IPS-15b (cell line): ENCODE results near the gene SNAP47.

ENCODE experiments used
- H3K27me3 ChIP-seq: one replicate; pipeline ENCODE4 v1.6.1; 2013; ENCODE audit warnings: low read length; ENCODE audit not compliant: control insufficient read depth, insufficient read depth
- H3K36me3 ChIP-seq: one replicate; pipeline ENCODE4 v1.6.1; 2013; ENCODE audit warnings: low read length; ENCODE audit not compliant: control insufficient read depth, insufficient read depth
- H3K4me1 ChIP-seq: one replicate; pipeline ENCODE4 v1.6.1; 2013; ENCODE audit warnings: mild to moderate bottlenecking, low read length; ENCODE audit not compliant: control insufficient read depth, insufficient read depth
- H3K4me3 ChIP-seq: one replicate; pipeline ENCODE4 v1.5.1; 2013; ENCODE audit warnings: low read depth, low read length
- H3K9ac ChIP-seq: one replicate; pipeline ENCODE4 v1.6.1; 2013; ENCODE audit warnings: low read depth, mild to moderate bottlenecking, low read length
- H3K9me3 ChIP-seq: one replicate; pipeline ENCODE4 v1.6.1; 2013; ENCODE audit warnings: mild to moderate bottlenecking, low read length; ENCODE audit not compliant: control insufficient read depth, insufficient read depth

Gene SNAP47

GRCh38 chr1:227767401-227768124, 32.3 kb downstream of the SNAP47 start:
- H3K36me3 ChIP-seq = peaks cover 15% of the 10 kb centered on the region
- H3K9ac ChIP-seq = no peak overlapping the region
- no peaks in the 10 kb centered on the region for H3K27me3 ChIP-seq
- no peaks in the 10 kb centered on the region for H3K9me3 ChIP-seq
- H3K4me1 ChIP-seq = no peaks in the 10 kb centered on the region
- H3K4me3 ChIP-seq = no peak overlapping the region

- Histone ChIP-seq H3K9me3 (no peaks in the 10 kb centered on the region), H3K4me3 (no peak overlapping the region), H3K36me3 (peaks cover 15% of the 10 kb centered on the region), H3K4me1 (no peaks in the 10 kb centered on the region), H3K27me3 (no peaks in the 10 kb centered on the region), H3K9ac (no peak overlapping the region)
Measured at GRCh38 chr1:227768125-227768439, 32.8 kb downstream of the SNAP47 start.

GRCh38 chr1:227768640-227769039, 33.4 kb downstream of the SNAP47 start:
- Histone ChIP-seq H3K27me3 (no peaks in the 10 kb centered on the region), H3K4me1 (no peaks in the 10 kb centered on the region), H3K36me3 (peaks cover 15% of the 10 kb centered on the region), H3K4me3 (no peak overlapping the region), H3K9ac (no peak overlapping the region), H3K9me3 (no peaks in the 10 kb centered on the region)

GRCh38 chr1:227769047-227769935, 34.1 kb downstream of the SNAP47 start:
- no peaks in the 10 kb centered on the region for H3K4me1 ChIP-seq
- H3K27me3 ChIP-seq = no peaks in the 10 kb centered on the region
- H3K9ac ChIP-seq = no peak overlapping the region
- H3K4me3 ChIP-seq = no peak overlapping the region
- H3K9me3 ChIP-seq = no peaks in the 10 kb centered on the region
- H3K36me3 ChIP-seq = peaks cover 15% of the 10 kb centered on the region

GRCh38 chr1:227769936-227770494, 34.8 kb downstream of the SNAP47 start:
- Histone ChIP-seq H3K27me3 (no peaks in the 10 kb centered on the region), H3K36me3 (peaks cover 15% of the 10 kb centered on the region), H3K4me1 (no peaks in the 10 kb centered on the region), H3K9me3 (no peaks in the 10 kb centered on the region), H3K9ac (no peak overlapping the region), H3K4me3 (no peak overlapping the region)

GRCh38 chr1:227770812-227771211, 35.6 kb downstream of the SNAP47 start:
- Histone ChIP-seq H3K27me3 (no peaks in the 10 kb centered on the region), H3K36me3 (peaks cover 15% of the 10 kb centered on the region), H3K9me3 (no peaks in the 10 kb centered on the region), H3K4me1 (no peaks in the 10 kb centered on the region), H3K9ac (no peak overlapping the region), H3K4me3 (no peak overlapping the region)

- H3K4me3 ChIP-seq = no peak overlapping the region
- H3K36me3 ChIP-seq = peaks cover 15% of the 10 kb centered on the region
- H3K27me3 ChIP-seq = no peaks in the 10 kb centered on the region
- H3K9ac ChIP-seq = no peak overlapping the region
- no peaks in the 10 kb centered on the region for H3K4me1 ChIP-seq
- H3K9me3 ChIP-seq = no peaks in the 10 kb centered on the region
Measured at GRCh38 chr1:227771326-227771725, 36.1 kb downstream of the SNAP47 start.

- H3K36me3 ChIP-seq = peaks cover 13% of the 10 kb centered on the region
- H3K4me3 ChIP-seq = no peak overlapping the region
- no peaks in the 10 kb centered on the region for H3K4me1 ChIP-seq
Measured at GRCh38 chr1:227771771-227772170, 36.5 kb downstream of the SNAP47 start.

GRCh38 chr1:227773558-227773957, 38.3 kb downstream of the SNAP47 start:
- no peaks in the 10 kb centered on the region for H3K4me1 ChIP-seq
- H3K9ac ChIP-seq = no peak overlapping the region
- no peak overlapping the region for H3K4me3 ChIP-seq
- peaks cover 2% of the 10 kb centered on the region for H3K36me3 ChIP-seq
- H3K27me3 ChIP-seq = no peaks in the 10 kb centered on the region
- no peaks in the 10 kb centered on the region for H3K9me3 ChIP-seq

More at GRCh38 chr1:227771771-227772170, 36.5 kb downstream of the SNAP47 start:
- Histone ChIP-seq H3K9ac (no peak overlapping the region), H3K27me3 (no peaks in the 10 kb centered on the region), H3K9me3 (no peaks in the 10 kb centered on the region)

GRCh38 chr1:227774051-227774731, 39.0 kb downstream of the SNAP47 start:
- no peaks in the 10 kb centered on the region for H3K27me3 ChIP-seq
- no peaks in the 10 kb centered on the region for H3K9me3 ChIP-seq
- no peaks in the 10 kb centered on the region for H3K4me1 ChIP-seq
- peaks cover 2% of the 10 kb centered on the region for H3K36me3 ChIP-seq
- H3K4me3 ChIP-seq = no peak overlapping the region
- H3K9ac ChIP-seq = no peak overlapping the region

GRCh38 chr1:227774821-227775661, 39.8 kb downstream of the SNAP47 start:
- Histone ChIP-seq H3K36me3 (peaks cover 2% of the 10 kb centered on the region), H3K4me1 (no peaks in the 10 kb centered on the region), H3K27me3 (no peaks in the 10 kb centered on the region), H3K9me3 (no peaks in the 10 kb centered on the region), H3K4me3 (no peak overlapping the region), H3K9ac (no peak overlapping the region)
